ENCODE results near the gene BRIP1. TPM values are rescaled to one million over a fixed set of nuclear protein-coding genes. Genes with fewer than 3 reads are reported as not detected.

The BRIP1 gene
- total and polyA plus RNA-seq, 7 experiments from 2014 or later: 0.64 to 19.9 (median 1.6) TPM

GRCh38 chr17:61658183-61658582 lies 205.1 kb downstream of the BRIP1 start:
- intact Hi-C loops (cut with micrococcal nuclease): no loop called here
- ChIA-PET CTCF (interaction anchor here (0.7 to 0.8 kb wide), 2 partner anchors 685 to 1194 kb away, joined by 4 to 6 read pairs; no protein-coding TSS in a partner anchor), POLR2A (no interaction called here)
- H3K36me3 ChIP-seq (ENCODE audit: control insufficient read depth in 2 of 3, insufficient read depth in 3 of 3, low read length in 3 of 3): no peaks in the 10 kb centered on the region
- peaks cover 0 to 1% of the 10 kb centered on the region in 2 donors for H3K27me3 ChIP-seq (ENCODE audit: control insufficient read depth in 2 of 2, insufficient read depth in 2 of 2, low read length in 2 of 2)
- Mint-ChIP-seq H3K4me1 (no peaks in the 10 kb centered on the region), H3K9me3 (peaks cover 0 to 9% (median 2%) of the 10 kb centered on the region in 11 donors), H3K27me3 (peaks cover 0 to 39% (median 10%) of the 10 kb centered on the region in 5 donors), H3K36me3 (no peaks in the 10 kb centered on the region), H3K27ac (no peak overlapping the region), H3K4me3 (no peak overlapping the region)
- no peaks in the 10 kb centered on the region for H3K4me1 ChIP-seq (ENCODE audit: control insufficient read depth in 2 of 2, insufficient read depth in 2 of 2, low read length in 2 of 2)
- ATAC-seq (no peak), DNase-seq (no peak)
- H3K9me3 ChIP-seq (ENCODE audit: control insufficient read depth in 2 of 3, low read length in 3 of 3): no peaks in the 10 kb centered on the region
- no peak overlapping the region for H3K4me3 ChIP-seq (ENCODE audit: low read length)
- no peak overlapping the region for H3K27ac ChIP-seq (ENCODE audit: low read depth, low read length)

- H3K36me3 Mint-ChIP-seq: no peaks in the 10 kb centered on the region
- Histone ChIP-seq H3K4me1 (ENCODE audit: control insufficient read depth in 2 of 2, insufficient read depth in 2 of 2, low read length in 2 of 2) (no peaks in the 10 kb centered on the region), H3K9me3 (ENCODE audit: control insufficient read depth in 2 of 3, low read length in 3 of 3) (no peaks in the 10 kb centered on the region), H3K27ac (ENCODE audit: low read depth, low read length) (no peak overlapping the region), H3K4me3 (ENCODE audit: low read length) (no peak overlapping the region), H3K36me3 (ENCODE audit: control insufficient read depth in 2 of 3, insufficient read depth in 3 of 3, low read length in 3 of 3) (no peaks in the 10 kb centered on the region), H3K27me3 (ENCODE audit: control insufficient read depth in 2 of 2, insufficient read depth in 2 of 2, low read length in 2 of 2) (no peaks in the 10 kb centered on the region)
- intact Hi-C loops (cut with micrococcal nuclease): no loop called here
- no peak overlapping the region for H3K4me3 Mint-ChIP-seq
- ATAC-seq (no peak), DNase-seq (no peak)
- no peak overlapping the region for H3K27ac Mint-ChIP-seq
- H3K9me3 Mint-ChIP-seq: peaks cover 0 to 17% (median 2%) of the 10 kb centered on the region in 11 donors
- H3K4me1 Mint-ChIP-seq: no peaks in the 10 kb centered on the region
- peaks cover 0 to 32% (median 14%) of the 10 kb centered on the region in 5 donors for H3K27me3 Mint-ChIP-seq
- ChIA-PET POLR2A (no interaction called here), CTCF (interaction anchor here (0.8 kb wide), 1 partner anchor 1194 kb away, joined by 6 read pairs; no protein-coding TSS in a partner anchor)
These were observed 206.0 kb downstream of the BRIP1 start for GRCh38 chr17:61657338-61657737.

- H3K36me3 ChIP-seq (ENCODE audit: control insufficient read depth in 2 of 3, insufficient read depth in 3 of 3, low read length in 3 of 3): no peaks in the 10 kb centered on the region
- no peak overlapping the region for H3K4me3 ChIP-seq (ENCODE audit: low read length)
- Mint-ChIP-seq H3K4me3 (no peak overlapping the region), H3K27ac (no peak overlapping the region), H3K9me3 (peaks cover 0 to 23% (median 5%) of the 10 kb centered on the region in 11 donors), H3K4me1 (no peaks in the 10 kb centered on the region), H3K36me3 (peaks cover 0 to 4% (median 2%) of the 10 kb centered on the region in 5 donors), H3K27me3 (peaks cover 4 to 31% (median 16%) of the 10 kb centered on the region in 5 donors)
- ChIA-PET POLR2A (no interaction called here), CTCF (no interaction called here)
- ATAC-seq (no peak), DNase-seq (no peak)
- no peaks in the 10 kb centered on the region for H3K27me3 ChIP-seq (ENCODE audit: control insufficient read depth in 2 of 2, insufficient read depth in 2 of 2, low read length in 2 of 2)
- intact Hi-C loops (cut with micrococcal nuclease): no loop called here
- H3K9me3 ChIP-seq (ENCODE audit: control insufficient read depth in 2 of 3, low read length in 3 of 3): no peaks in the 10 kb centered on the region
- H3K4me1 ChIP-seq (ENCODE audit: control insufficient read depth in 2 of 2, insufficient read depth in 2 of 2, low read length in 2 of 2): no peaks in the 10 kb centered on the region
- H3K27ac ChIP-seq (ENCODE audit: low read depth, low read length): no peak overlapping the region
These were observed 206.6 kb downstream of the BRIP1 start for GRCh38 chr17:61656721-61657217.

GRCh38 chr17:61650749-61651148 lies 212.6 kb downstream of the BRIP1 start:
- no peak overlapping the region for H3K27ac ChIP-seq (ENCODE audit: low read depth, low read length)
- no peaks in the 10 kb centered on the region for H3K9me3 ChIP-seq (ENCODE audit: control insufficient read depth in 2 of 3, low read length in 3 of 3)
- H3K36me3 Mint-ChIP-seq: peaks cover 0 to 12% (median 4%) of the 10 kb centered on the region in 5 donors
- no peak overlapping the region for H3K4me3 ChIP-seq (ENCODE audit: low read length)
- H3K27ac Mint-ChIP-seq: no peak overlapping the region
- ChIA-PET POLR2A (no interaction called here), CTCF (no interaction called here)
- no peaks in the 10 kb centered on the region for H3K4me1 Mint-ChIP-seq
- H3K36me3 ChIP-seq (ENCODE audit: control insufficient read depth in 2 of 3, insufficient read depth in 3 of 3, low read length in 3 of 3): no peaks in the 10 kb centered on the region
- intact Hi-C loops (cut with micrococcal nuclease): no loop called here
- no peak overlapping the region for H3K4me3 Mint-ChIP-seq
- DNase-seq (no peak), ATAC-seq (no peak)
- peaks cover 4 to 48% (median 18%) of the 10 kb centered on the region in 11 donors for H3K9me3 Mint-ChIP-seq
- no peaks in the 10 kb centered on the region for H3K4me1 ChIP-seq (ENCODE audit: control insufficient read depth in 2 of 2, insufficient read depth in 2 of 2, low read length in 2 of 2)
- H3K27me3 ChIP-seq (ENCODE audit: control insufficient read depth in 2 of 2, insufficient read depth in 2 of 2, low read length in 2 of 2): no peaks in the 10 kb centered on the region
- H3K27me3 Mint-ChIP-seq: peaks cover 18 to 43% (median 24%) of the 10 kb centered on the region in 5 donors

- Histone ChIP-seq H3K4me3 (ENCODE audit: low read length) (no peak overlapping the region), H3K4me1 (ENCODE audit: control insufficient read depth in 2 of 2, insufficient read depth in 2 of 2, low read length in 2 of 2) (no peaks in the 10 kb centered on the region), H3K9me3 (ENCODE audit: control insufficient read depth in 2 of 3, low read length in 3 of 3) (no peaks in the 10 kb centered on the region), H3K27ac (ENCODE audit: low read depth, low read length) (no peak overlapping the region), H3K36me3 (ENCODE audit: control insufficient read depth in 2 of 3, insufficient read depth in 3 of 3, low read length in 3 of 3) (no peaks in the 10 kb centered on the region), H3K27me3 (ENCODE audit: control insufficient read depth in 2 of 2, insufficient read depth in 2 of 2, low read length in 2 of 2) (no peaks in the 10 kb centered on the region)
- H3K4me3 Mint-ChIP-seq: no peak overlapping the region
- H3K27ac Mint-ChIP-seq: no peak overlapping the region
- DNase-seq (no peak), ATAC-seq (no peak)
- H3K4me1 Mint-ChIP-seq: no peaks in the 10 kb centered on the region
- H3K36me3 Mint-ChIP-seq: peaks cover 0 to 12% (median 4%) of the 10 kb centered on the region in 5 donors
- H3K9me3 Mint-ChIP-seq: peaks cover 4 to 44% (median 18%) of the 10 kb centered on the region in 11 donors
- CTCF ChIA-PET: no interaction called here
- intact Hi-C loops (cut with micrococcal nuclease): no loop called here
- POLR2A ChIA-PET: no interaction called here
- H3K27me3 Mint-ChIP-seq: peaks cover 22 to 45% (median 29%) of the 10 kb centered on the region in 5 donors
These were observed 214.7 kb downstream of the BRIP1 start for GRCh38 chr17:61648587-61648986.

GRCh38 chr17:61647047-61647446 lies 216.3 kb downstream of the BRIP1 start:
- Histone ChIP-seq H3K4me1 (ENCODE audit: control insufficient read depth in 2 of 2, insufficient read depth in 2 of 2, low read length in 2 of 2) (no peaks in the 10 kb centered on the region), H3K27ac (ENCODE audit: low read depth, low read length) (no peak overlapping the region), H3K27me3 (ENCODE audit: control insufficient read depth in 2 of 2, insufficient read depth in 2 of 2, low read length in 2 of 2) (no peaks in the 10 kb centered on the region), H3K36me3 (ENCODE audit: control insufficient read depth in 2 of 3, insufficient read depth in 3 of 3, low read length in 3 of 3) (no peaks in the 10 kb centered on the region), H3K4me3 (ENCODE audit: low read length) (no peak overlapping the region), H3K9me3 (ENCODE audit: control insufficient read depth in 2 of 3, low read length in 3 of 3) (no peaks in the 10 kb centered on the region)
- Mint-ChIP-seq H3K27me3 (peaks cover 21 to 48% (median 27%) of the 10 kb centered on the region in 5 donors), H3K4me3 (no peak overlapping the region), H3K27ac (no peak overlapping the region), H3K9me3 (peaks cover 4 to 28% (median 16%) of the 10 kb centered on the region in 11 donors), H3K4me1 (no peaks in the 10 kb centered on the region), H3K36me3 (peaks cover 0 to 12% (median 4%) of the 10 kb centered on the region in 5 donors)
- ChIA-PET POLR2A (no interaction called here), CTCF (no interaction called here)
- intact Hi-C loops (cut with micrococcal nuclease): no loop called here
- DNase-seq (no peak), ATAC-seq (no peak)

- peaks cover 16 to 42% (median 21%) of the 10 kb centered on the region in 5 donors for H3K27me3 Mint-ChIP-seq
- Histone ChIP-seq H3K27me3 (ENCODE audit: control insufficient read depth in 2 of 2, insufficient read depth in 2 of 2, low read length in 2 of 2) (no peaks in the 10 kb centered on the region), H3K9me3 (ENCODE audit: control insufficient read depth in 2 of 3, low read length in 3 of 3) (no peaks in the 10 kb centered on the region), H3K36me3 (ENCODE audit: control insufficient read depth in 2 of 3, insufficient read depth in 3 of 3, low read length in 3 of 3) (no peaks in the 10 kb centered on the region), H3K4me1 (ENCODE audit: control insufficient read depth in 2 of 2, insufficient read depth in 2 of 2, low read length in 2 of 2) (no peaks in the 10 kb centered on the region), H3K4me3 (ENCODE audit: low read length) (no peak overlapping the region), H3K27ac (ENCODE audit: low read depth, low read length) (no peak overlapping the region)
- ChIA-PET CTCF (interaction anchor here (1.0 kb wide), 1 partner anchor 11 kb away, joined by 3 read pairs; no protein-coding TSS in a partner anchor), POLR2A (no interaction called here)
- H3K4me3 Mint-ChIP-seq: no peak overlapping the region
- no peaks in the 10 kb centered on the region for H3K4me1 Mint-ChIP-seq
- peaks cover 0 to 8% (median 4%) of the 10 kb centered on the region in 5 donors for H3K36me3 Mint-ChIP-seq
- H3K27ac Mint-ChIP-seq: no peak overlapping the region
- no peak for ATAC-seq
- H3K9me3 Mint-ChIP-seq: peaks cover 4 to 22% (median 10%) of the 10 kb centered on the region in 11 donors
- intact Hi-C loops (cut with micrococcal nuclease): no loop called here
- DNase-seq: no peak
These were observed 216.8 kb downstream of the BRIP1 start for GRCh38 chr17:61646482-61646881.
